Hepatocyte (in vitro differentiated cells): ENCODE results near the gene GNAT1. TPM values are rescaled to one million over a fixed set of nuclear protein-coding genes. Genes with fewer than 3 reads are reported as not detected.

ENCODE experiments used
- DNase-seq: peaks from one replicate; pipeline ENCODE4 v3.0.0-alpha.2; 2016; ENCODE audit warnings: low spot score
- H2AFZ ChIP-seq: fragments of 200-600 bp; sonication (generic); 2 replicates; pipeline ENCODE4 v1.6.0; 2016; ENCODE audit warnings: antibody characterized with exemption, mild to moderate bottlenecking
- H3K27ac ChIP-seq: fragments of 200-600 bp; sonication (generic); 2 replicates; pipeline ENCODE4 v1.5.1; 2016; ENCODE audit warnings: mild to moderate bottlenecking
- H3K27me3 ChIP-seq: fragments of 200-600 bp; sonication (generic); 2 replicates; pipeline ENCODE4 v1.6.1; 2016
- H3K36me3 ChIP-seq: fragments of 200-600 bp; sonication (generic); replicated peaks from 2 replicates; pipeline ENCODE4 v1.5.1; 2016; ENCODE audit warnings: low read depth; ENCODE audit not compliant: insufficient read depth
- H3K4me1 ChIP-seq: fragments of 200-600 bp; sonication (generic); 2 replicates; pipeline ENCODE4 v1.5.1; 2016; ENCODE audit warnings: mild to moderate bottlenecking, moderate library complexity; ENCODE audit not compliant: insufficient read depth
- H3K4me2 ChIP-seq: fragments of 200-600 bp; sonication (generic); 2 replicates; pipeline ENCODE4 v1.6.0; 2016
- H3K4me3 ChIP-seq: fragments of 200-600 bp; sonication (generic); 2 replicates; pipeline ENCODE4 v1.5.1; 2016; ENCODE audit warnings: mild to moderate bottlenecking
- H3K79me2 ChIP-seq: fragments of 200-600 bp; sonication (generic); 2 replicates; pipeline ENCODE4 v1.6.0; 2017; ENCODE audit warnings: mild to moderate bottlenecking
- H3K9me2 ChIP-seq: fragments of 200-600 bp; sonication (generic); replicated peaks from 2 replicates; pipeline ENCODE4 v1.6.0; 2017; ENCODE audit warnings: mild to moderate bottlenecking; ENCODE audit not compliant: insufficient read depth
- H3K9me3 ChIP-seq: fragments of 200-600 bp; sonication (generic); 2 replicates; pipeline ENCODE4 v1.5.1; 2016; ENCODE audit warnings: low read depth, mild to moderate bottlenecking
- H4K20me1 ChIP-seq: fragments of 200-600 bp; sonication (generic); 2 replicates; pipeline ENCODE4 v1.6.0; 2016; ENCODE audit warnings: mild to moderate bottlenecking; ENCODE audit not compliant: insufficient read depth, poor library complexity, severe bottlenecking
- EZH2 ChIP-seq: fragments of 200-600 bp; sonication (generic); IDR thresholded peaks from 2 replicates; pipeline ENCODE4 v1.6.1; 2016; ENCODE audit warnings: antibody characterized with exemption, mild to moderate bottlenecking, borderline replicate concordance
- EZH2phosphoT487 ChIP-seq: fragments of 200-600 bp; sonication (generic); IDR thresholded peaks from one replicate; pipeline ENCODE4 v1.6.1; 2018; ENCODE audit warnings: antibody characterized with exemption, mild to moderate bottlenecking, low read depth, moderate library complexity; ENCODE audit not compliant: unreplicated experiment, severe bottlenecking
- WGBS: methylation state at CpG from one replicate; pipeline ENCODE4 v1.1.6; 2016; ENCODE audit warnings: low lambda C conversion rate; ENCODE audit errors: missing lambda C conversion rate; 5-methylcytosine and 5-hydroxymethylcytosine counted together
- polyA plus RNA-seq: library from polyadenylated mRNA; unstranded; fragments of >200 nt; fragmentation: Nextera tagmentation; extraction: Ambion mirVana; gene quantifications from 2 replicates; pipeline ENCODE4 v1.2.1, GENCODE V29; 2016
- total RNA-seq: library from RNA; depleted of rRNA; stranded (reverse); fragments of >200 nt; gene quantifications from 2 replicates; pipeline ENCODE4 v1.2.3, GENCODE V29; 2014
- TF ChIP-seq, protein P1 (sequence below): fragments of 200-600 bp; sonication (generic); IDR thresholded peaks from 2 replicates; pipeline ENCODE4 v1.5.1; 2016; ENCODE audit warnings: antibody characterized with exemption, mild to moderate bottlenecking; ENCODE audit not compliant: poor library complexity

GNAT1 gene
- total and polyA plus RNA-seq, 2 experiments from 2014 or later, result not detected

DNA sequence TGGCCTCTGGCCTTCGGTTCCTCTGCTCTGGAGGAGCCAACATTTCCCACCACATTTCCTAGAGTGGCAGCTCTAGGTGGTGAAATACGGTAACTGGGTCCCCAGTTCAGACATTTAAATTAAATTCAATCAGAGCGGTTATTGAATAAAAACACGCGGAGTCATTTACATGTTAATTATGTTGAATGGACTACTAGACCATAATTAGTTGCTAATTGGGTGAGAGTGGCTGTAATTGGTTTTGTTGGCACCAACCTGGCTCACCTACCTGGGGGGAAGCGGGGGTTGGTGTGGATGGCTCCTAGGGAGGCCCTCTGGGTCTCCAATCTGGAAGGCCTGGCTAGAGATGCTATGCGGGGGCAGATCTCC, 23.6 kb upstream of the GNAT1 start:
- H3K79me2 ChIP-seq, result peaks cover 7% of the 10 kb centered on the region
- DNase-seq, result no peak
- no peaks in the 10 kb centered on the region for H3K9me2 ChIP-seq
- H2AFZ ChIP-seq, result no peak overlapping the region
- H4K20me1 ChIP-seq, result peaks cover 31% of the 10 kb centered on the region
- 83% methylated on average over 7 of the region's 7 CpGs for WGBS
- no peak overlapping the region for H3K27ac ChIP-seq
- TF ChIP-seq, protein P1, sequence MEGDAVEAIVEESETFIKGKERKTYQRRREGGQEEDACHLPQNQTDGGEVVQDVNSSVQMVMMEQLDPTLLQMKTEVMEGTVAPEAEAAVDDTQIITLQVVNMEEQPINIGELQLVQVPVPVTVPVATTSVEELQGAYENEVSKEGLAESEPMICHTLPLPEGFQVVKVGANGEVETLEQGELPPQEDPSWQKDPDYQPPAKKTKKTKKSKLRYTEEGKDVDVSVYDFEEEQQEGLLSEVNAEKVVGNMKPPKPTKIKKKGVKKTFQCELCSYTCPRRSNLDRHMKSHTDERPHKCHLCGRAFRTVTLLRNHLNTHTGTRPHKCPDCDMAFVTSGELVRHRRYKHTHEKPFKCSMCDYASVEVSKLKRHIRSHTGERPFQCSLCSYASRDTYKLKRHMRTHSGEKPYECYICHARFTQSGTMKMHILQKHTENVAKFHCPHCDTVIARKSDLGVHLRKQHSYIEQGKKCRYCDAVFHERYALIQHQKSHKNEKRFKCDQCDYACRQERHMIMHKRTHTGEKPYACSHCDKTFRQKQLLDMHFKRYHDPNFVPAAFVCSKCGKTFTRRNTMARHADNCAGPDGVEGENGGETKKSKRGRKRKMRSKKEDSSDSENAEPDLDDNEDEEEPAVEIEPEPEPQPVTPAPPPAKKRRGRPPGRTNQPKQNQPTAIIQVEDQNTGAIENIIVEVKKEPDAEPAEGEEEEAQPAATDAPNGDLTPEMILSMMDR, result no peak
- TF ChIP-seq EZH2 (no peak), EZH2phosphoT487 (no peak)
- no peaks in the 10 kb centered on the region for H3K9me3 ChIP-seq
- H3K4me1 ChIP-seq, result peaks cover 37% of the 10 kb centered on the region
- no peak overlapping the region for H3K4me3 ChIP-seq
- H3K4me2 ChIP-seq, result no peak overlapping the region
- no peaks in the 10 kb centered on the region for H3K36me3 ChIP-seq
- H3K27me3 ChIP-seq, result no peaks in the 10 kb centered on the region

DNA sequence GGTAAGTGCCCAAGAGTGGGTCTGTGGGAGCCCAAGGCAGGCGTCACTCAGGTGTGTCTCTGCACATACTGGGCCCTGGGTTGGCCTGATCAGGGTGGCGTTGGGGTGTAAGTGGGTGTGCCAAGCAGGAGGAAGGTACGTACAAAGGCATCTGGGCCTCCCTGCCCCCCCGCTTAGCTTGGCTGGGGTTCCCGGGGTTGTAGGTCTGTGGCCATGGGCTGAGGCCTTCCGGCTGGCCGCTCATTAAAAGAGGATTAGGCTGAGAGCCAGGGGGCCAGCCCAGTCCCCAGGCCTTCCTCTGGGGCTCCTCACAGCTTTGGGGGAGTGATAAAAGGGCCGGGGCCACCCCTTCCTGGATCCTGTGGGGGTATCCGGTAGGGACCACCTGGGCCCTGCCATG, 23.0 kb upstream of the GNAT1 start:
- no peak overlapping the region for H3K4me3 ChIP-seq
- H3K4me1 ChIP-seq, result peaks cover 35% of the 10 kb centered on the region
- TF ChIP-seq, protein P1, result no peak
- H3K4me2 ChIP-seq, result no peak overlapping the region
- H3K9me3 ChIP-seq, result no peaks in the 10 kb centered on the region
- H2AFZ ChIP-seq, result no peak overlapping the region
- H4K20me1 ChIP-seq, result peaks cover 31% of the 10 kb centered on the region
- no peaks in the 10 kb centered on the region for H3K27me3 ChIP-seq
- no peak for DNase-seq
- no peaks in the 10 kb centered on the region for H3K9me2 ChIP-seq
- H3K36me3 ChIP-seq, result no peaks in the 10 kb centered on the region
- WGBS, result 76% methylated on average over 9 of the region's 9 CpGs
- no peak overlapping the region for H3K27ac ChIP-seq
- peaks cover 7% of the 10 kb centered on the region for H3K79me2 ChIP-seq

DNA sequence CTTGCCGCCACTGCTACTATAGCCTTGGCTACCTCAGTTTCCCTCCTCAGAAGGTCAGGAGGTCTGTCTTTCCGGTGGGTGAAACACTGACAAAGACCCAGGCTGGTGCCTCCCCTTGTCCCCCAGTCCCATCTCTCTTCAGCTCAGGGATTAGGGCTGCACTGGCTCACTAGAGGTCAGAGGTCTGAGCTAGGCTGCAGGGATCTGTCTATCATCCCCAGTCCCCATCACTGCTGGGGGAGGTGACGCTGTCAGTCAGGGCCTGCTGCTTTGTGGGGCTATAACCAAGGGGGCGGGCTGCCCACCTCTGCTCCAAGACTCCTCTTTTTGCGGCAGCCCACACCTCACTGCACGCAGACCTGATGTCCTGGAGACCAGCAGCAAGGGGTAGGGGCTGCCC, 22.6 kb upstream of the GNAT1 start:
- Histone ChIP-seq H3K79me2 (peaks cover 7% of the 10 kb centered on the region), H3K4me1 (peaks cover 31% of the 10 kb centered on the region), H3K4me2 (no peak overlapping the region), H3K9me2 (no peaks in the 10 kb centered on the region), H3K9me3 (no peaks in the 10 kb centered on the region), H3K27ac (no peak overlapping the region), H3K4me3 (no peak overlapping the region), H3K27me3 (no peaks in the 10 kb centered on the region), H4K20me1 (peaks cover 31% of the 10 kb centered on the region), H3K36me3 (no peaks in the 10 kb centered on the region), H2AFZ (no peak overlapping the region)
- WGBS, result 95% methylated on average over 6 of the region's 6 CpGs
- no peak for DNase-seq
- TF ChIP-seq EZH2 (no peak), EZH2phosphoT487 (no peak)
- TF ChIP-seq, protein P1, result no peak

DNA sequence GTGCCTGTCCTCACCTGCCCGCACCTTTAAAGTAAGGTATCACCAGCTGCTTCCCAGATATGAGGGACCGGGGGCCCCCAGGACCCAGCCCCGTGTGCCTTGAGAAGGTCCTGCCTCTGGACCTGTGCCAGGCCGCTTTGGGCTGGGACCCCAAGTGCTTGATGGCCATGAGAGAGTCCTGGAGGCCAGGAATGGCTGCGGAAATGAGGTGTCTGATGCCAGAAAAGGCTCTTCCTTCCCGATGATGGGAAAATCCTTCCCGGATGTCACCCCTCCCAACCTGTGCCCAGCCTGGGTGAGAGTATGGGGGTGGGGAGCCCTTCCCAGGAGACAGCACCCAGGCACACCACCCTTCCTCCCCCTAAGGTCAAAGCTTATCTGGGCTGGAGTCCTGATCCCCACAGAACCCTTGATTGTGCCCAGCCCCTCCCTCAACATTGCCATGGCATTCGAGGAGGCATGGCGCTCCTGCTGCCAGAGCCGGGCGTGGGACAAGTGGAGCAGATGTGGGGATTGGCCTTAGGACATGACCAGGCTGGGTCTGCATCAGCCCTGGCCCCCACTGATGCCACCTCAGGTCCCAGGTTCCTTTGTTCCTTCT, 22.1 kb upstream of the GNAT1 start:
- Histone ChIP-seq H3K4me2 (no peak overlapping the region), H3K4me1 (peaks cover 29% of the 10 kb centered on the region), H3K27ac (no peak overlapping the region), H3K36me3 (no peaks in the 10 kb centered on the region), H4K20me1 (peaks cover 29% of the 10 kb centered on the region), H3K9me2 (no peaks in the 10 kb centered on the region), H3K79me2 (peaks cover 6% of the 10 kb centered on the region), H3K4me3 (no peak overlapping the region), H2AFZ (no peak overlapping the region), H3K9me3 (no peaks in the 10 kb centered on the region), H3K27me3 (no peaks in the 10 kb centered on the region)
- no peak for TF ChIP-seq EZH2
- TF ChIP-seq, protein P1, result no peak
- TF ChIP-seq EZH2phosphoT487, result no peak
- no peak for DNase-seq
- 91% methylated on average over 11 of the region's 11 CpGs for WGBS
